Ascending aorta (tissue), 2 donors: ENCODE data around the gene CHAF1B. TPM values are rescaled to one million over a fixed set of nuclear protein-coding genes. Genes with fewer than 3 reads are reported as not detected.

Experiments
- DNase-seq, 2 donors: peaks; one replicate each; pipeline ENCODE4 v3.0.0-alpha.2; 2019; ENCODE audit warnings: low spot score in 2 of 2
- H3K27ac ChIP-seq, 2 donors: fragments of 200-600 bp; sonication (generic); one replicate each; pipeline ENCODE4 v1.5.1; 2016 to 2017; ENCODE audit warnings: mild to moderate bottlenecking in 1 of 2
- H3K27me3 ChIP-seq: fragments of 200-600 bp; sonication (generic); one replicate; pipeline ENCODE4 v1.5.1; 2017
- H3K36me3 ChIP-seq, 2 donors: fragments of 200-600 bp; sonication (generic); one replicate each; pipeline ENCODE4 v1.5.1; 2016
- H3K4me1 ChIP-seq, 2 donors: fragments of 200-600 bp; sonication (generic); one replicate each; pipeline ENCODE4 v1.5.1; 2016 to 2017; ENCODE audit warnings: mild to moderate bottlenecking in 1 of 2
- H3K4me3 ChIP-seq, 2 donors: fragments of 200-600 bp; sonication (generic); one replicate each; pipeline ENCODE4 v1.5.1; 2016 to 2017; ENCODE audit warnings: mild to moderate bottlenecking in 1 of 2
- H3K9me3 ChIP-seq, 2 donors: fragments of 200-600 bp; sonication (generic); one replicate each; pipeline ENCODE4 v1.5.1; 2016
- CTCF ChIP-seq, 3 experiments: fragments of 200-600 bp in 2 of 3; fragments of 450-650 bp in 1 of 3; sonication (generic) in 2 of 3; IDR thresholded peaks; one replicate each; pipeline ENCODE4 v1.5.1; 2016 to 2019; ENCODE audit warnings: antibody characterized with exemption in 3 of 3, mild to moderate bottlenecking in 1 of 3, moderate library complexity in 1 of 3
- intact Hi-C: fragments of 100-400 bp; cut with DNase I; formaldehyde crosslinking; loops from one replicate; pipeline ENCODE4 v1.15.1; 2023
- total RNA-seq: library from RNA; depleted of rRNA; stranded (reverse); fragments of >200 nt; gene quantifications from one replicate; pipeline ENCODE4 v1.1.0, GENCODE V29; 2016

Gene CHAF1B
- total RNA-seq, 1 donor from 2014 or later: 0.43 TPM

GRCh38 chr21:36465478-36465877, 80.3 kb downstream of the CHAF1B start:
- intact Hi-C loops: no loop called here
- Histone ChIP-seq H3K9me3 (no peaks in the 10 kb centered on the region), H3K4me3 (no peak overlapping the region), H3K4me1 (no peaks in the 10 kb centered on the region), H3K36me3 (no peaks in the 10 kb centered on the region), H3K27me3 (no peaks in the 10 kb centered on the region), H3K27ac (no peak overlapping the region)
- no peak for TF ChIP-seq CTCF (IDR thresholded peaks at IDR 0.05)
- no peak for DNase-seq

- Histone ChIP-seq H3K4me1 (no peaks in the 10 kb centered on the region), H3K9me3 (no peaks in the 10 kb centered on the region), H3K27me3 (no peaks in the 10 kb centered on the region), H3K4me3 (no peak overlapping the region), H3K36me3 (no peaks in the 10 kb centered on the region), H3K27ac (no peak overlapping the region)
- no peak for DNase-seq
- intact Hi-C loops: no loop called here
- TF ChIP-seq CTCF (IDR thresholded peaks at IDR 0.05): no peak
Observed at GRCh38 chr21:36466061-36466511, 80.9 kb downstream of the CHAF1B start.

Other genes starting within 250 kb of the CHAF1B start
- 4.5 TPM for gene DOP1B, start 228.6 kb upstream of the CHAF1B start, total RNA-seq
- 7.9 TPM for gene MORC3, start 65.2 kb upstream of the CHAF1B start, total RNA-seq
- not detected for gene CLDN14, start 94.7 kb downstream of the CHAF1B start, total RNA-seq